Measurements from ENCODE around the gene ACTA1. TPM values are rescaled to one million over a fixed set of nuclear protein-coding genes. Genes with fewer than 3 reads are reported as not detected.

The ACTA1 gene
- total and polyA plus RNA-seq, 2 experiments from 2014 or later = 8.8 to 13.0 TPM

DNA sequence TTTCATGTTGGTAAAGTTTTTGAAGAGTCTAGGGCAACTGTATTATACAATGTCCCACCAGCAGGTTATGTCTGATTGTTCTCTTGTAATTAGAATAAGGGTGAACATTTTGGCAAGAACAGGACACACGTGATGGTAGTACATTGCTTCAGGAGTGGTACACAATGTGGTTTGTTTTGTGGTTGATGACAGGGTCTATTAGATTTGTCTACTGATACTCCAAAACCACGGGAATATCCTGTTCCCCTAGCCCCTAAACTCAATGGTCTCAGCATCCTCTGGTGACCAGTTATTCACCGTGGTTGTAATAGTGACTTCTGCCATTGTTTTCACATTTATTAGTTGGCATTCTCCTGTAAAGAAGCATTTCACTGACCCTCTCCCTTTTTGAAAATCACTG is 22.1 kb upstream of the ACTA1 start (continued):
- TF ChIP-seq, protein P1, sequence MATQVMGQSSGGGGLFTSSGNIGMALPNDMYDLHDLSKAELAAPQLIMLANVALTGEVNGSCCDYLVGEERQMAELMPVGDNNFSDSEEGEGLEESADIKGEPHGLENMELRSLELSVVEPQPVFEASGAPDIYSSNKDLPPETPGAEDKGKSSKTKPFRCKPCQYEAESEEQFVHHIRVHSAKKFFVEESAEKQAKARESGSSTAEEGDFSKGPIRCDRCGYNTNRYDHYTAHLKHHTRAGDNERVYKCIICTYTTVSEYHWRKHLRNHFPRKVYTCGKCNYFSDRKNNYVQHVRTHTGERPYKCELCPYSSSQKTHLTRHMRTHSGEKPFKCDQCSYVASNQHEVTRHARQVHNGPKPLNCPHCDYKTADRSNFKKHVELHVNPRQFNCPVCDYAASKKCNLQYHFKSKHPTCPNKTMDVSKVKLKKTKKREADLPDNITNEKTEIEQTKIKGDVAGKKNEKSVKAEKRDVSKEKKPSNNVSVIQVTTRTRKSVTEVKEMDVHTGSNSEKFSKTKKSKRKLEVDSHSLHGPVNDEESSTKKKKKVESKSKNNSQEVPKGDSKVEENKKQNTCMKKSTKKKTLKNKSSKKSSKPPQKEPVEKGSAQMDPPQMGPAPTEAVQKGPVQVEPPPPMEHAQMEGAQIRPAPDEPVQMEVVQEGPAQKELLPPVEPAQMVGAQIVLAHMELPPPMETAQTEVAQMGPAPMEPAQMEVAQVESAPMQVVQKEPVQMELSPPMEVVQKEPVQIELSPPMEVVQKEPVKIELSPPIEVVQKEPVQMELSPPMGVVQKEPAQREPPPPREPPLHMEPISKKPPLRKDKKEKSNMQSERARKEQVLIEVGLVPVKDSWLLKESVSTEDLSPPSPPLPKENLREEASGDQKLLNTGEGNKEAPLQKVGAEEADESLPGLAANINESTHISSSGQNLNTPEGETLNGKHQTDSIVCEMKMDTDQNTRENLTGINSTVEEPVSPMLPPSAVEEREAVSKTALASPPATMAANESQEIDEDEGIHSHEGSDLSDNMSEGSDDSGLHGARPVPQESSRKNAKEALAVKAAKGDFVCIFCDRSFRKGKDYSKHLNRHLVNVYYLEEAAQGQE (IDR thresholded peaks at IDR 0.05; ENCODE audit: unreplicated experiment) = no peak
- TF ChIP-seq NANOG (IDR thresholded peaks at IDR 0.05; ENCODE audit: borderline replicate concordance) = no peak
- no peak for TF ChIP-seq ZNF114 (CRISPR knock-in tag; IDR thresholded peaks at IDR 0.05)
- no peak for TF ChIP-seq STAT1 (IDR thresholded peaks at IDR 0.05; ENCODE audit: unreplicated experiment)
- no peak for TF ChIP-seq EZH2phosphoT487 (IDR thresholded peaks at IDR 0.05; ENCODE audit: unreplicated experiment)
- TF ChIP-seq, protein P2, sequence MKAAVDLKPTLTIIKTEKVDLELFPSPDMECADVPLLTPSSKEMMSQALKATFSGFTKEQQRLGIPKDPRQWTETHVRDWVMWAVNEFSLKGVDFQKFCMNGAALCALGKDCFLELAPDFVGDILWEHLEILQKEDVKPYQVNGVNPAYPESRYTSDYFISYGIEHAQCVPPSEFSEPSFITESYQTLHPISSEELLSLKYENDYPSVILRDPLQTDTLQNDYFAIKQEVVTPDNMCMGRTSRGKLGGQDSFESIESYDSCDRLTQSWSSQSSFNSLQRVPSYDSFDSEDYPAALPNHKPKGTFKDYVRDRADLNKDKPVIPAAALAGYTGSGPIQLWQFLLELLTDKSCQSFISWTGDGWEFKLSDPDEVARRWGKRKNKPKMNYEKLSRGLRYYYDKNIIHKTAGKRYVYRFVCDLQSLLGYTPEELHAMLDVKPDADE (IDR thresholded peaks at IDR 0.05) = no peak
- TF ChIP-seq, protein P3, sequence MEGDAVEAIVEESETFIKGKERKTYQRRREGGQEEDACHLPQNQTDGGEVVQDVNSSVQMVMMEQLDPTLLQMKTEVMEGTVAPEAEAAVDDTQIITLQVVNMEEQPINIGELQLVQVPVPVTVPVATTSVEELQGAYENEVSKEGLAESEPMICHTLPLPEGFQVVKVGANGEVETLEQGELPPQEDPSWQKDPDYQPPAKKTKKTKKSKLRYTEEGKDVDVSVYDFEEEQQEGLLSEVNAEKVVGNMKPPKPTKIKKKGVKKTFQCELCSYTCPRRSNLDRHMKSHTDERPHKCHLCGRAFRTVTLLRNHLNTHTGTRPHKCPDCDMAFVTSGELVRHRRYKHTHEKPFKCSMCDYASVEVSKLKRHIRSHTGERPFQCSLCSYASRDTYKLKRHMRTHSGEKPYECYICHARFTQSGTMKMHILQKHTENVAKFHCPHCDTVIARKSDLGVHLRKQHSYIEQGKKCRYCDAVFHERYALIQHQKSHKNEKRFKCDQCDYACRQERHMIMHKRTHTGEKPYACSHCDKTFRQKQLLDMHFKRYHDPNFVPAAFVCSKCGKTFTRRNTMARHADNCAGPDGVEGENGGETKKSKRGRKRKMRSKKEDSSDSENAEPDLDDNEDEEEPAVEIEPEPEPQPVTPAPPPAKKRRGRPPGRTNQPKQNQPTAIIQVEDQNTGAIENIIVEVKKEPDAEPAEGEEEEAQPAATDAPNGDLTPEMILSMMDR (conservative IDR thresholded peaks at IDR 0.05; ENCODE audit: low read depth in 2 of 2) = no peak
- TF ChIP-seq CREB1 (CRISPR knock-in tag; IDR thresholded peaks at IDR 0.05; ENCODE audit: low read depth) = no peak
- no peak for TF ChIP-seq ZNF331 (CRISPR knock-in tag; IDR thresholded peaks at IDR 0.05; ENCODE audit: low read depth)
- no peak for TF ChIP-seq EZH2 (IDR thresholded peaks at IDR 0.05; ENCODE audit: low read depth, unreplicated experiment)
- TF ChIP-seq JUNB (IDR thresholded peaks at IDR 0.05; ENCODE audit: unreplicated experiment) = no peak
- TF ChIP-seq POLR2AphosphoS5 (IDR thresholded peaks at IDR 0.05; ENCODE audit: low read depth) = no peak

DNA sequence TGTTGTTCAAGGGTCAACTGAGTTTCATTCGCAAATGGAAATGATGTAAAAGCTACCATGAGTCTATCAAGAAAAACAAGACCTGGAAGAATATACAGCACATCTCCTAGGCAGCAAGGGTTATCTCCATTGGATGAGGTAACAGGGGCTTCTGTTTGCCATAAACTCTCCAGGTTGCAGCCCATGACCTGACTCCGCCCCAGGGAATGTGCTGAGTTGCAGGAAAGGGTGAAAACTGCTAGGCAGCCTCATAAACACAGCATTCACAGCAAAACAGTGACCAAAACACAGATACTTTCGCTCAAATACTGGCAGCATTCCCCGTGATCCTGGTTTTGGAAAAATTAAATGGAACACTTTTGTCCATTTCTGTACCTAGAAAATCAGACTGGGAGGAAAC is 20.2 kb upstream of the ACTA1 start:
- Histone ChIP-seq H3K9me2 (ENCODE audit: insufficient read depth) (no peaks in the 10 kb centered on the region), H2AFZ (no peak overlapping the region), H3K27me3 (ENCODE audit: insufficient read depth) (no peaks in the 10 kb centered on the region), H3K4me2 (no peak overlapping the region), H3K4me1 (ENCODE audit: insufficient read depth) (no peaks in the 10 kb centered on the region), H4K20me1 (replicated peaks; ENCODE audit: insufficient read depth) (peaks cover 4% of the 10 kb centered on the region; the same call in 1 of the 2 replicates), H3K36me3 (ENCODE audit: insufficient read depth) (peaks cover 16% of the 10 kb centered on the region; the same call in 1 of the 2 replicates), H3F3A (replicated peaks; ENCODE audit: low read depth) (no peaks in the 10 kb centered on the region), H3K4me3 (no peak overlapping the region), H3K27ac (ENCODE audit: low read depth) (no peak overlapping the region), H3K79me2 (replicated peaks; ENCODE audit: insufficient read depth) (no peaks in the 10 kb centered on the region)
- peaks cover 28% of the 10 kb centered on the region for H3K36me3 Mint-ChIP-seq (ENCODE audit: low read depth)
- no peaks in the 10 kb centered on the region for H3K4me1 Mint-ChIP-seq
- DNase-seq (ENCODE audit: low spot score) (peak; percentile 17), ATAC-seq (no peak)
- peaks cover 2% of the 10 kb centered on the region for H3K27me3 Mint-ChIP-seq (ENCODE audit: insufficient read depth, low read depth, poor library complexity)
- H3K9me3 Mint-ChIP-seq = no peaks in the 10 kb centered on the region
- TF ChIP-seq POLR2AphosphoS5 (IDR thresholded peaks at IDR 0.05; ENCODE audit: low read depth) (no peak), ZNF331 (CRISPR knock-in tag; IDR thresholded peaks at IDR 0.05; ENCODE audit: low read depth) (no peak), STAT1 (IDR thresholded peaks at IDR 0.05; ENCODE audit: unreplicated experiment) (no peak), EZH2phosphoT487 (IDR thresholded peaks at IDR 0.05; ENCODE audit: unreplicated experiment) (no peak), ZNF114 (CRISPR knock-in tag; IDR thresholded peaks at IDR 0.05) (no peak)
- TF ChIP-seq, protein P2 (IDR thresholded peaks at IDR 0.05) = no peak
- H3K27ac Mint-ChIP-seq = no peak overlapping the region
- H3K4me3 Mint-ChIP-seq = no peak overlapping the region
